HG03558 (cell line): ENCODE measurements around the gene PRUNE1.
A peak's percentile ranks its signal among the peaks of the same experiment; 100 is the strongest.

Source experiments
- ATAC-seq: cut with Tn5 transposase; IDR thresholded peaks from one replicate; pipeline ENCODE4 v1.9.1; 2021; ENCODE audit warnings: moderate number of reproducible peaks; ENCODE audit not compliant: unreplicated experiment; ENCODE audit errors: extremely low read depth

PRUNE1 gene

DNA sequence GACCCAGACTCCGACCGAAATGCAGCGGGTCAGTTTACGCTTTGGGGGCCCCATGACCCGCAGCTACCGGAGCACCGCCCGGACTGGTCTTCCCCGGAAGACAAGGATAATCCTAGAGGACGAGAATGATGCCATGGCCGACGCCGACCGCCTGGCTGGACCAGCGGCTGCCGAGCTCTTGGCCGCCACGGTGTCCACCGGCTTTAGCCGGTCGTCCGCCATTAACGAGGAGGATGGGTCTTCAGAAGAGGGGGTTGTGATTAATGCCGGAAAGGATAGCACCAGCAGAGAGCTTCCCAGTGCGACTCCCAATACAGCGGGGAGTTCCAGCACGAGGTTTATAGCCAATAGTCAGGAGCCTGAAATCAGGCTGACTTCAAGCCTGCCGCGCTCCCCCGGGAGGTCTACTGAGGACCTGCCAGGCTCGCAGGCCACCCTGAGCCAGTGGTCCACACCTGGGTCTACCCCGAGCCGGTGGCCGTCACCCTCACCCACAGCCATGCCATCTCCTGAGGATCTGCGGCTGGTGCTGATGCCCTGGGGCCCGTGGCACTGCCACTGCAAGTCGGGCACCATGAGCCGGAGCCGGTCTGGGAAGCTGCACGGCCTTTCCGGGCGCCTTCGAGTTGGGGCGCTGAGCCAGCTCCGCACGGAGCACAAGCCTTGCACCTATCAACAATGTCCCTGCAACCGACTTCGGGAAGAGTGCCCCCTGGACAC lies 39.8 kb downstream of the PRUNE1 start:
- no peak for ATAC-seq

DNA sequence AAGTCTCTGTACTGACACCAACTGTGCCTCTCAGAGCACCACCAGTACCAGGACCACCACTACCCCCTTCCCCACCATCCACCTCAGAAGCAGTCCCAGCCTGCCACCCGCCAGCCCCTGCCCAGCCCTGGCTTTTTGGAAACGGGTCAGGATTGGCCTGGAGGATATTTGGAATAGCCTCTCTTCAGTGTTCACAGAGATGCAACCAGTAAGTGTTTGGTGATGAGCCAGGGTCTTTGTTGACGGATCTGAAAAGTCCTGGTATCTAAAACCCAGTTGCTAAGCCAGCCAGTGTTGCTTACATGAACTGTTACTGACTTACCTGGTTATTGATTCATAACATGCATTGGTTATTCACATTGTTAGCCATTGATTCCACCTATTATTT lies 40.4 kb downstream of the PRUNE1 start:
- no peak for ATAC-seq

DNA sequence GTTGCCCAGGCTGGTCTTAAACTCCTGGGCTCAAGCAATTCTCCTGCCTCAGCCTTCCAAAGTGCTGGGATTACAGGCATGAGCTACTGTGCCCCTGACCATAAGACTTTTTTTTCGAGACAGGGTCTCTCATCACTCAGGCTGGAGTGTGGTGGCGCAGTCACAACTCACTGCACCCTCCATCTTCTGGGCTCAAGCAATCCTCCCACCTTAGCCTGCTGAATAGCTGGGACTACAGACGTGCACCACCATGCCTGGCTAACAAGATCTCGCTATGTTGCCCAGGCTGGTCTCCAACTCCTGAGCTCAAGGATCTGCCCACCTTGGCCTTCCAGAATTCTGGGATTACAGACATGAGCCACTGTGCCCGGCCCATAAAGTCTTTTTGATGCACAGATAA lies 41.2 kb downstream of the PRUNE1 start:
- ATAC-seq: no peak

DNA sequence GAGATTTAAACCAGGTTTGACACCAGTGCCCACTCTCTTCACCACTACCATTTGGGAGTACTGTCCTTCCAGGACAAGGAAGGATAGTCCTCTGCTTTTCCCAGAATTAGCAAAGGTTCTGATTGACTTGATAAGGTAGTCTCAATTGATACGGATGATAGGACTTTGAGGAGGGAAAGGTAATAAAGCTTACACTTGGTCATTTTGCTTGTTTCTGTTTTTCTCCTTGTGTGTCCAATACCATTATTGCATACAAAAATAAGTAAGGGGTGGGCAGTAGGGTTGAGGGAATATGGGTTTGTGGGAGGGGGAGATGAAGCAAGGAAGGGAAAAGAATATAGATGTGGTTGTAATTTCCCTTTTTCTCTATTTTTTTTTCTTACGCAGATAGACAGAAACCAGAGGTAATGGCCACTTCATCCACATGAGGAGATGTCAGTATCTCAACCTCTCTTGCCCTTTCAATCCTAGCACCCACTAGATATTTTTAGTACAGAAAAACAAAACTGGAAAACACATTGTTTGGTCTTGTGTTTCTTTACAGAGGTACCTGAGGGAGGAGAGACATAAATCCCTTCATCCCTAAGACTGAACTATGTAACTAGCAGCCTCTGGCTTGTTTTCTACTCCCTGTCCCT lies 41.9 kb downstream of the PRUNE1 start:
- no peak for ATAC-seq

DNA sequence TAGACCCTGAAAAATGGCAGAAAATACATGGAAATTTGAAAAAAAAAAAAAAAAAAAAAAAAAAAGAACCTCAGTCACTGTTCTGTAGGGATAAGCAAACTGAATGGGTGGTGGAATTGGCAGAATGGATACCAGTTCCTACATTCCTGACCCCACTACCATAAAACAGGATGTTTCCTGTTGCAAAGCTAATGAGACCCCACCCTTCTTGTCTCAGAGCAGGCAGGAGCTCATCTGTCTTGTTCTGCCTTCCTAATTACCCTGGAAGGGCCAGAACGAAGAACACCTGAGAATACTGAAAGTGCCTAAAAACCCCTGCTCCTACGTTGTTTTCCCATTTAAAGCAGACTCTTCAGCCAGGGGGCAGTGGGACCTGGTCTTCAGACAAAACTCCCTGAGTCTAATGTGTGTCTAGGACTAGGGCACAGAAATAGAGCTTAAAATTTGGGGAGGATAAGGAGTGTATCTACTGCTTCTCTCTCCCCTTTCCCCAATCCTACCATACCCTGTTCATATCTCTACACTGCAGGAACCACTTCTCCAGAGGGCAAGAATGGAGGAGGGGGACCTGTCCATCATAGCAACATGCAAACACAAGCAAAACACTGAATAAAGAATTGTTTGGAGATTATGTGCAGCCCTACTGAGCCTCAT lies 43.2 kb downstream of the PRUNE1 start:
- no peak for ATAC-seq

DNA sequence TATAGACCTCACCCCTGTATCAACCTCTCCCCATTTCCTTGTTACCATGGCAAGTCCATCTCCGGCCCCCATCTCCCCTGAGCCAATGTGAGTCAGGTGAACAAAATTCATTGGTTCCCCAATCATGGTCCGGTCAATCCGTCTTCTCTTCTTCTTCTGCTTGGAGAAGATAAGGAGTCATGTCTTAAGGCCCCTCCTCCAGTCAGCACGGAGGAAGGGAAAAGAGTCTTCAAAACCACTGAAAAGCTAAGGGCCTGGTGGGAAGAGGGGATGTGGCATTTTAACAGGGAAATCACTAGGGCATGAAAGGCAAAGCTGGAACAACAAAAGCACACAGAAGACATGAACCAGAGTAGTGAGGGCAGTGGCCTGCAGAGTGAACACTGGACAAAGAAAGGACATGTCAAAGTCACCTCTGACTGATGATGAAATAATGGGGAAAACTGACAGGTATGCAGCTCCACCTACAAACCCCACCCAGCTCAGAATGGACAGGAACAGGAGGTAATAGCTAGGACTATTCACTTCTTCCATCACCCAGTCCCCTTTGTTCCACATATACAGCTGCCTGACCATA lies 46.8 kb downstream of the PRUNE1 start:
- no peak for ATAC-seq

DNA sequence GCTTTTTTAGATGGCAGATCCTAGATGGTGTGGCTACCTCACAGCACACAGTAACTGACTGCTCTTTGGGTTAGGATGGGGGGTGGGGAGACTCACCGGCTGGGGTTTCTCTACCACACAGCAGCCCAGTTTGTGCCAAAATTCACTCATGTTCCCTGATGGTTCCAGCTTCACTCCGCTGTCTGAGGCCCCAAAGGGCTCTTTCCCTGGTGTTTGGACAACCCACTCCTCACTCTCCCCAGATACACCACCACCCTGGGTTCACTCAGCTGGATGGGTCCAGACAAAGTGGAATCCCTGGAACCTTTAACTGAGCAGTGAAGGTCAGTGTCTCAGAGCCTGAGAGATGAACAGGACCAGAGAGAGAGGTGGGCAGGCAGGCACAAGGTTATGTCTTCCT lies 47.3 kb downstream of the PRUNE1 start:
- ATAC-seq: no peak

DNA sequence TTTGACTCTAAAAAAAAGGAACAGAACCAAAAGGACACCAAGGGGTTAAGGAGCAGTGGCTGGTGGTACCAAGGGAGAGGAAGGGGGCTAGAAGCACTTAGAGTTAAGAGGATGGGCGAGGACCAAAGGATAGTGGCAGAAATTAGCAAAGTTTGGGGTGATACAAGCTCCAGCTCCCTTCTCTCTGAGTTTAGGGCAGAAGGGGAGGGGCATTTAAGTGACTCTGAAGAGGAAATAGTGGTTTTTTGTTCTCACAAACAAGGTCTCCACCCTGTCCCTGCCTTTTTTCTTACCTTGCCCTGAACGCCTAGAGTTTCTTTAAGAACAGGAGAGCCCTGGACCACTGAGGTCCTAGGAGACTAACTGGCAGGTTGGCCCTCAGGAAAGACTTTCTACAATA lies 47.9 kb downstream of the PRUNE1 start:
- ATAC-seq: no peak

DNA sequence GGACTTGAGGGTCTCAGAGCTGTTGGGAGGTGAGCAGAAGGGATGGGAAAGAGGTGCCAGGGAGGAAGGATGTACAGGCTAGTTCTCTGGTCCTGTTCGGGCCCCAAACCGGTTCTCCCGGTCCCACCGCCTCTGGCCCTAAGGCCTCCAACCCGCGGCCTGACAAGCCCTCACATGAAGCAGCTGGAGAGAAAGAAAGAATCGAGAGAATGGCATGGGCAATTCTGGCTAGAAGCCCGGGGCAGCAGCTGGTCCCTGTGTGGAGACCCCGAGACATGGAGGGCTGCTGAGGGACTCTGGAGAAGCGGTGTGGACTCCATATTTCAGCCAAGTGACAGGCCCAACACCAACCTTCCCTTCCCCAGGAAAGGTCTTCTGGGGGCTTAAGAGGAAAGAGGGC lies 50.4 kb downstream of the PRUNE1 start:
- no peak for ATAC-seq

DNA sequence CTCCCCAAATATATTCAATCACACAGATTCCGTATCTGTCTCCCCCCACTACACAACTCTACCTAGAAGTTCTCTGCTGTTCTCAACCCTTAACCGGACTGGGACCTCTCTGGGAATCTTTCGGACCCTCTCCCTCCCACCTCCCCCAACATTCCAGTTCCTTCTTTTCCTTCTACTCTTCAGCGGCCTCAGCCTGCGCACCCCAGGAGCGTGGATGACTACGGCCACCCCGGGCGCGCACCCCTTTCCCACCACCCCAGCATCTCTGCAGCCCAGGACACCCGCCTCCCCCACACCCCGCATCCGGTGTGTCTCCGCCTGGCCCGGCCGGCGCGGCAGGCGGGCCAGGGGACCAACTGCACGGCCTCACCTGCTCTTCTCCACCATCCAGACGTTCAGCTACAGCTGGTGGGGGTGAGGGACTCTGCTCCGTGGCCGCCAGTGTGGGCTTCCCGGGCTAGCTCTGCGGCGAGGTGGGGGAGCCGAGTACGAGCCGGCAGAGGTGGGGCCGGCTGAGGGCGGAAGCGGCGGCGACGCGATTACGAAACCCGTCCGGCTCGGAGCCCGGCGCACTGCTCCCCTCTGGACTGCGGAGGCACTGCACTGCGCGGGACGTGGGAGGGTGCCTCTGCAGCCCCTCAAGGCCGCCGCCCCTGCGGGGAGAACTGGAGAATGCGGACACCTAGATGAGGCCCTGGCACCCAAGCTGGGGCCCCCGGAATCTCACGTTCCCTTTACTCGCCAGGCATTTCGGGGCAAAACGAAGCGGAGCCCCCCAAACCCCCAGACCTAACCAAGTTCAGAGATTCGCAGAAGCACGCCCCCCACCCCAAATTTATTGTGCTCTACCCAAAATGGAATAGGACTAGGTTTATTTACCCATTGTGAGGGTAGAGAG lies 51.1 kb downstream of the PRUNE1 start, which contains the start of gene CDC42SE1:
CDC42SE1 (minus strand) TSS at position 514 of the 898 bp plus-strand sequence. CDS start 3,892 bp downstream, outside the sequence.
- ATAC-seq: peak; percentile 69

DNA sequence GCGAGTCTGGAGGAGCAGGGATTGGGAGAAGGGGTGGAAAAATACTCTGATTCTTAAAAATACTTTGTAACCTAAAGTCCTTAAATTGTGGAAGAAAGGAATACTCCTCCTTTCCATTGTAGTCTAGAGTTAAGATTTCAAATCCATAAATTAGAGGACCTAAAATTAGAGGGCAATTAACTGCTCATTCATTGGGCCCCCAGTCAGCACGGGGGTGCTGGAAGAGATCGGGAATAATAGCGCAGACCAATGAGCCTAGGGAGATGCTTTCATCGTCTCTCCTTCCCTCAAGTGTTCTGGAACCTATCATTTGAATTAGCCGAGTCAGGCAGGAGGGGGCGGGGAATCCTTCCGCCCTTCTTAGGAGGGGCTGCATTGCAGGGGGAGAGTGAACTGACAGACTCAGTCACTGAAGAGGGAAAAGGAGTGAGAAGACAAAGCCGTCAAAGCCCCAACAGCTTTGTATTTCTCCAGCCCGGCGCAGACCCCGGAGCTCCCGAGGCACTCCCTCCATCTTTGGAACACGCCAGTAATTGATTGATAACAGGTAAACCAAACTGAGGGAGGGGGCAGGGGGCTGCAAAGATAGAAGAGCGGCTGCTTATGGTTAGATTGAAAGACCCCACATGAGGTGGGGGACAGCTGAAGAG lies 51.9 kb downstream of the PRUNE1 start, which contains the start of gene MLLT11:
MLLT11 (plus strand) TSS at position 391 of the 650 bp plus-strand sequence. CDS start 6,828 bp downstream, outside the sequence.
- ATAC-seq: no peak

DNA sequence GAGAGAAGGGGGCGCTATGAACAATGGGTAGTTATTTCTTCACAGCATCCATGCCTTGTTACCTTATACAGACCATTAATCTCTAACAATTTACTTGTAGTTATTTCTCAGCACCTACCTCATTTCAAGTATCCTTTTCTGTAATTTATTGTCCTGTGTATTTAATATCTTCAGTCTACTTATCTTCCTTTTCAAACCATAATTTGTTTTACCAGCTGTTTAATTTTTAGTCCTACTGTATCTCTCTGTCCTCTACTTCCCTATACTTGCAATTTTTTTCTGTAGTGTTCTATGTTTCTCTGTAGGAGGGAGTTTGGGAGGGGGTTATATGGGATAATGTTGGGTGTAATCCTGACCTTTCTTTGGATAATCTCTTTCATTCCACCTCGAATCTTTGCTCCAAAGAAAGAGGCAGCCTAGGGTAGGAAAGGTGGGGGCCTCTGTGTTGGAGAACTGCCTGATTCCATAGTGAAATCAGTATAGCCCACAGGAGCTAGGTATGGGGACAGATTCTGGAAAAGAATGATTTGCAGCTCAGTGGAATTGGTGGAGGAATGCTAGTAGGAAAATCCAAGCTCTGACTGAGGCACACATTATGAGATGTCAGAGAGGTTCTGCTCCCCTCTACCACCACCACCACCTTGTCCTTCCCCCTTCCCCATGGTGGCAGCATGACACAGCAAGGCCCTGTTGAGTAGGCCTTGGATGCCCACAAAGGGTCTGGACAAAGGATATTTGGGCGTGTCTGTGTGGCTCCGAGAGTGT lies 52.6 kb downstream of the PRUNE1 start:
- no peak for ATAC-seq

DNA sequence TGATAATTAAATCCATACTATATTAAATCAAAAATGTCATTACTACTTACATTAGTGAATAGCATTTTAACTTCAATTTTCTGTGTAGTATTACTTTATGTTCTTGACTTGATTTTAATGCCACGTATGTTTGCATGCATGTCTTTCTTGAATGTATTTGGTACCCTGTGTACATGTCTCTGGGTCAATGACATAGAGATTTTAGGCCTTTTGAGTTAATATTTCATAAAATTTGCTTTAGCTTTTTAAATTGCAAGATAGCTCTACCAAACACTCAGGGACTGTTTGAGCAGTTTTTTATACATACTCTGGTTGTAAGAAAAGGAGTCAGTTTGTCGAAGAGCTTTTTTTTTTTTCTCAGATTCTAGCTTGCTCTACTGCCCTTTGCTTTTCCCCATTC lies 53.5 kb downstream of the PRUNE1 start:
- ATAC-seq: no peak

DNA sequence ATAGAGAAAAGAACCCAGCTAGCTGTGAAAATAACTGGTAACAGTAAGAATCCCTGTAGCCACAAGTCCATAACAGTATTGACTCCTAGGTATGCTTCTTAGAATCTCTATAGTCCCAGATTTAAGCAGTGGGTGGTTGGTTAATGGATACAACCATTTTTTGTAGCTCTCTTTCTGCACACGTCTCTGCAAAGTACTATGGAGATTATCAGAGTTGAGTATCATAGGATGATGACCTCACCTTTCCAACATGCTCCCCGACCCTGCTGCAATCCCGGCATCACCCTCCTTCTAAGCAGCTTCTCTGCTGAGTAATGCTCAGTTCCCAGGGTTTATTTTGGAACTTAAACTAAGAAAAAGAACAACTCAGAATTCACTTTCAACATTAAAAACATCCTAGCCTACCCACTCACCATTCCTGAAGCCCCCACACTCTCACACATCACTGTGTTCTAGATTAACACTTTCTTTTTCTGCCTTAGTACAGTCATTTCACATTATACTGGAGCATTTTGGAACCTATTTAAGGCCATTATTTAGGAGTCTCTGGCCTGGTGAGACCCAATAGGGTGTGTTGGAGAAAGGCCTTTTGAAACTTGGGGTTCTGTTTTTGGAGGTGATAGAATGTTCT lies 54.6 kb downstream of the PRUNE1 start:
- no peak for ATAC-seq

DNA sequence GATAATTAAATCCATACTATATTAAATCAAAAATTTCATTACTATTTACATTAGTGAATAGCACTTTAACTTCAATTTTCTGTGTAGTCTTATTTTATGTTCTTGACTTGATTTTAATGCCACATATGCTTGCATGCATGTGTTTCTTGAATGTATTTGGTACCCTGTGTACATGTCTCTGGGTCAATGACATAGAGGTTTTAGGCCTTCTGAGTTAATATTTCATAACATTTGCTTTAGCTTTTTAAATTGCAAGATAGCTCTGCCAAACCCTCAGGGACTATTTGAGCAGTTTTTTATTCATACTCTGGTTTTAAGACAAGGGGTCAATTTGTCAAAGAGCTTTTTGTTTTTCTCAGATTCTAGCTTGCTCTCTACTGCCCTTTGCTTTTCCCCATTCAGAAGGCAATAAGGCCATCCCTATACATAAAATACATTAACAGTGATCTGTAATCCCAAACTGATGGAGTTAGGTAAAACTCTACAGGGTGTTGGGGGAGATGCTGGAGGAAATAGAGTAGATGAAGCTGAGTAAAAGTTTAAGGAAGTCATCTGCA lies 56.9 kb downstream of the PRUNE1 start:
- no peak for ATAC-seq

DNA sequence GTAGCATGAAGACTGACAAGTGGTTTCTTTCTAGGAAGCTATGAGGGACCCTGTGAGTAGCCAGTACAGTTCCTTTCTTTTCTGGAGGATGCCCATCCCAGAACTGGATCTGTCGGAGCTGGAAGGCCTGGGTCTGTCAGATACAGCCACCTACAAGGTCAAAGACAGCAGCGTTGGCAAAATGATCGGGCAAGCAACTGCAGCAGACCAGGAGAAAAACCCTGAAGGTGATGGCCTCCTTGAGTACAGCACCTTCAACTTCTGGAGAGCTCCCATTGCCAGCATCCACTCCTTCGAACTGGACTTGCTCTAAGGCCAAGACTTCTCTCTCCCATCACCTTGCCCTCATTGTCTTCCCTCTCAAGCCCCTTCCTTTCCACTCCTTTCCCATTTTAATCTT lies 58.9 kb downstream of the PRUNE1 start:
- no peak for ATAC-seq

DNA sequence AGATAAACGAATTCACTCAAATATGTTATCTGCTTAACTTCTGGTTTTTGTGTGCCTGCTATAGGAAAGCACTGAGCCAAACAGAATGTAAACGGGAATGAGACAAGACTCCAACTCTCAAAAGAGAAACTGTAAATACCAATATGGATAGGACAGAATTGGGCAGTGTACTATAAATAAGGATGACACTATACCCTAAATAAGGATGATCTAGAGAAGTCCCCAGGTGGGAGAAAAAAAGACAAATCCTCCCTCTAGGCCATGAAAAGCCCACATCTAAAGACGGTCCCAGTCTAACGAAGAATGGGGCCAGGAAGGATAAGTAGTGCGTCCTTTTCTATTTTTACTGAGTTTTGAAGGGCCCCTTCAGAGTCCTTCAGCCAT lies 60.8 kb downstream of the PRUNE1 start:
- no peak for ATAC-seq
